ENCODE measurements around the gene CLTB. TPM values are rescaled to one million over a fixed set of nuclear protein-coding genes. Genes with fewer than 3 reads are reported as not detected.

Gene CLTB, protein sequence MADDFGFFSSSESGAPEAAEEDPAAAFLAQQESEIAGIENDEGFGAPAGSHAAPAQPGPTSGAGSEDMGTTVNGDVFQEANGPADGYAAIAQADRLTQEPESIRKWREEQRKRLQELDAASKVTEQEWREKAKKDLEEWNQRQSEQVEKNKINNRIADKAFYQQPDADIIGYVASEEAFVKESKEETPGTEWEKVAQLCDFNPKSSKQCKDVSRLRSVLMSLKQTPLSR
- 40.9 TPM for total RNA-seq

DNA sequence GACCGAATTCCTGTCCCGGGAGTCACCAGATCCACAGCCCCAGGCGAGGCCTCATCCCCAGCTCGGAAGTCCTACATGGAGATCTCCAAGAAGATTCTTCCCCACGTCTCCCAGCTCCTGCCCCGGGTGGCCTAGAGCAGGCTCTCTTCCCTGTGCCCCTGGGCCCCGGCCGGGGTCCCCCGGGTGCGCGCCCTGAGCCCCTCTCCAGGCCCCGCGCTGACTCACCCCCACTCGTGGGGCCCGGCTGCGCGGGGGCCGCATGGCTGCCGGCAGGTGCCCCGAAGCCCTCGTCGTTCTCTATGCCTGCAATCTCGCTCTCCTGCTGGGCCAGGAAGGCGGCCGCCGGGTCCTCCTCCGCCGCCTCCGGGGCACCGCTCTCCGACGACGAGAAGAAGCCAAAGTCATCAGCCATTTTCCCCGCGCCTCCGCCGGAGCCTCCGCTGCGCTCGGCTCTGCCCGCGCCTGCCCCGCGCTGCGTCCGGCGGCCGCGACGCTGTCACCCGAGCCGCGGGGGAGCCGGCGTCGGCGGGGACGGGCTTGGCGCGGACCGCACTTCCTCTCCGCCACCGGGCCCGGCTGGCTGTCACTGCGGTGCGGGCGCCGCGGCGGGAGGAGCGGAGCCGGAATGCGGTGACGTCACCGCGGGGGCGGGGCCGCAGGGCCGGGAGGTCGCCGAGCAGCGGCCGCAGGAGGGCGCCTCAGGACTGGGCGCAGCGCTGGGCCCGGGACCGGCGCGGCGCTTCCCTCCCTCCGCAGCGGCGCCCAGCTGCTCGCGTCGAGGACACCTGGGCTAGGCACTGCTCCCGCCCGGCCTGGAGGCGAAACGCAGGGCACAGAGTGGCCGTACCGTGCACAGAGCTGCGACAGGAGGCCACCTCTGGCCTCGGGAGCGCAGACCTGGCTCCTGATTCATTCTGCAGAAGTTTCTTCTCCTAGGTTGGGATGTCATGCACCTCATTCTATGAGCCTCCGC lies at the start of gene CLTB:
CLTB (minus strand) TSS at position 588 of the 973 bp plus-strand sequence; CDS start at position 412, 176 bp downstream.

DNA sequence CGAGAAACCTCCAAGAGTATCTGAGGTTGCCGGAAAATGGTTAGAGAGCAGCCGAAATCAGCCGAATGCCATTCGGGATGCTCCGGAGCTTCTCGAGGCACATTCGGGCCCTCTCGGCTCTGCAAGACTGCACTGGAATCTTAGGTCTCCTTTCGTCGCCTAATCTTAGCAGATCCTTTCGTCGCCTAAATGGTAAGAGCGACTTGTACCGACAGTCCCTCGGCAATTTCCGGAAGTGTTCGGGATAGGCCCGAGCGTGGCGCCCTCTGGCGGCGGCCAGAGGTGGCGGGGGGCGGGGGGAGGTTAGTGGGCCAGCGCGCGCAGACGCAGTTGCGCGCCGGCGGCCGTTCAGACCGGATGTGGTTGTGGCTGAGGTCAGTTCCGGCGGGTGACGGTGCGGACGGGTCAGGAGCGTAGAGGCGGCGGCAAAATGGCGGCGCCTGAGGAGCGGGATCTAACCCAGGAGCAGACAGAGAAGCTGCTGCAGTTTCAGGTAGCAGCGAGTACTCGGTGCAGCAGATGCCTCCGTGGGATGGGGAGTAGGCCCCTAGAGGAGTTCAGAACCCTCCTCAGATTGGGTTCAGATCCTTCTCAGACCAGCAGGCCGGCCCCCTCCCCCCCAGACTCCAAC lies 31.8 kb upstream of the CLTB start, which contains the start of gene FAF2:
FAF2 (plus strand) TSS at position 408 of the 631 bp plus-strand sequence; CDS start at position 431, 23 bp downstream.

DNA sequence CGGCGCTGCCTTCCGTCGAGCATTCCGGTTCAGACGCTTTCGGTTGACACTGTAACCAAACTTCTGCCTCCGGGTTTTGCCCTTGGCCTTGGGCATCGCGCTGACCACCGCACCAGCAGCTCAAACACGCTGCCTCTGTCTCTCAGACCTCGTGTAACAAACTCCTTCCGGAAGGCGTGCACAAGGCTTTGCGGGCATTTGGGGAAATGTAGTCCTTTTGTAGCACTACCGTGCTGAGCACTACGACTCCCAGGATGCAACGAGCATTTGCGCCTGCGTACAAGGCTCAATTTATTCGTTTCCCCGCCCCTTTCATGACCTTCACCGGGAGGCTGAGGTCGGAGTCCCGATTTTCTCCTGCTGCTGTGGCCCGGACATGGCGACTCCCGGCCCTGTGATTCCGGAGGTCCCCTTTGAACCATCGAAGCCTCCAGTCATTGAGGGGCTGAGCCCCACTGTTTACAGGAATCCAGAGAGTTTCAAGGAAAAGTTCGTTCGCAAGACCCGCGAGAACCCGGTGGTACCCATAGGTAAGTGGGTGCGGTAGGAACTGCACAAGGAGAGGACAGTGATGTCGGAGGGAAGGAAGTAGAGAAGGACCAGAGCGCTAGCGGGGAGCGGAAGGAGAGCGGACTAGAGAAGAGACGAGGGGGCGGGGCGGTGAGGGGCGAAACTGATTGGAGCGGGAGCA lies 27.8 kb downstream of the CLTB start, which contains the start of the genes HIGD2A and NOP16:
HIGD2A (plus strand) TSS at position 308 of the 691 bp plus-strand sequence; CDS start at position 377, 69 bp downstream.
NOP16 (minus strand) TSS at position 155 of the 691 bp plus-strand sequence; CDS start at position 96, 59 bp downstream.

DNA sequence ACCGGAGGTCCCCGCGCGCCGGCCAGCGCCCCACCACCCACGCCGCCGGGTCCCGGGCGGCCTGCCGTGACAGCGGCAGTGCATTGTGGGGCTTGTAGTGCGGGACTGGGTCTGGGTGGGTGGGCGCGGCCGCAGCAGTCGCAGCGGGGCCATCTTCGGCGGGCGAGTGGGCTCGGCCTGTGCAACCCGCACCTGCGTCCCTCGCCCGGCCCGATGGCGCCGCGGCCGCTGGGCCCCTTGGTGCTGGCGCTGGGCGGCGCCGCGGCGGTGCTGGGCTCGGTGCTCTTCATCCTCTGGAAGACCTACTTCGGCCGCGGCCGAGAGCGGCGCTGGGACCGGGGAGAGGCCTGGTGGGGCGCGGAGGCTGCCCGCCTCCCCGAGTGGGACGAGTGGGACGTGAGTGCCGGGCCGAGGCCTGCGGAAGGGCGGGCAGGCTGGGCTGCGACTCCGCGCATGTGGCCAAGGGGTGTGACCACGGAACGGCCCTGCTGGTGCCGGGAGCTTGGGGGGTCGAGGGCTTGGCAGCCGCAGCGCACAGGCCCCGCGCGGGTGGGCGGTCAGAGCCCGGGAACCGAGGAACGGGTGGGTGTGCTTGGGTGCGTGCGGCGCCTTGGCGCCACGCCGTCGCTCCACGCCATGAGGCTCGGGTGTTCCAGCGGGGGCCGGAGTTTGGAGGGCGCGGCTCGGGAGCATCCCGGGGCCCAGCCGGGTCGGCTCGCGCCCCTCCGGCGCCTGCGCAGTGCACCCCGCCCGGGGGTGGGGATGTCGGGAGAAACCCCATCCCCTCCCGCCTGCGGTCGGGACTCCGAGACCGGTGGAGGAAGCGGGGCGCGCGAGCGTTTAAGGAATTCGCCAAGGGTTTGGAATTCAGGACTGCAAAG lies 50.7 kb downstream of the CLTB start, which contains the start of gene ARL10:
ARL10 (plus strand) TSS at position 137 of the 881 bp plus-strand sequence; CDS start at position 214, 77 bp downstream.

DNA sequence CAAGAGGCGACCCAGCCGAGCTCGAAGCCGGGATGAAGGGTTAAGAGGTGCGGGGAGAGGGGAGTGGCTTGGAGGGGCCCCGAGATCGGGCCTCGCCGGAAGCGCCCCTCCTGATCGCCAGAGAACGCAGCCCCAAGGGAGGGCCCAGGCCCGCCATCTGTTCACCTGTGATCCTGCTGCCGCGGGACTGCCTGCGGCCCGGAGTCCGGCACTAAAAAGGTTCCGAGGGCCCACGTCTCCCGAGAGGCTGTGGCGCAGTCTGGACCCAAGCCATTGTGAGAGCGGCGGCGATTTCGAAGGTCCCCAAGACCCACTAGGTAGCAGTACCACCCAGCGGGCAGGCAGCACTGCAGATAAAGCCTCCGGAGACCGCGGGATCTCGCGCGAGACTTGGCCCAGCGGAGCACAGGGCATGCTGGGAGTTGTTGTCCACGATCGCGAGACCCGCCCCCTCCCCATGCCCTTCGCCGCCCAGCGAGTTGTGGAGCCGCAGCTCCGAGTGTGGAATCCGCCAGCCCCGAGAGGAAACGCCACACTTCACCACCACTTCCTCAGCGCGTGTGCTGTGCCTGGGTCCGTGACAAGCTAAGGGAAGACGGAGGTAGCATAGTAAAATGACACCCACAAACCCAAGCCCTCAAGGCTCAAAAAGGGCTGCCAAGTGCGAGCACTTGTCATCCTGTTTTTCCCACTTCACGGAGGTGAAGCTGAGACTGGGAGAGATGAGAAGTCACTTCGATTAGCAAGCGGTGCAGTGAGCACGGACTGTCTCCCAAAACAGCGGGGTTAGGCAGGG lies 54.7 kb downstream of the CLTB start, which contains the start of gene KIAA1191:
KIAA1191 (minus strand) TSS at position 328 of the 796 bp plus-strand sequence. CDS start 2,256 bp downstream, outside the sequence.

Small RNAs within 50 kb of the gene (small RNA-seq; reads per million reads assigned to genes)
- not detected for gene AC010297.1 (ENCODE audit: low replicate concordance)
- 36.2 reads per million, percentile 96 among the genes with 10 or more reads in this experiment for gene MIR1271 (ENCODE audit: low replicate concordance)

Other genes with a start within 250 kb of the CLTB start
- 12.0 TPM for gene SIMC1, start 178.1 kb downstream of the CLTB start, total RNA-seq
- 75.4 TPM for gene KIAA1191, start 54.8 kb downstream of the CLTB start, total RNA-seq
- 11.7 TPM for gene ARL10, start 51.1 kb downstream of the CLTB start, total RNA-seq
- 5.2 TPM for gene NOP16, start 27.9 kb downstream of the CLTB start, total RNA-seq
- gene HIGD2A, start 27.8 kb downstream of the CLTB start, total RNA-seq: 138 TPM
- gene FAF2, start 31.8 kb upstream of the CLTB start, total RNA-seq: 33.2 TPM
- 27.0 TPM for gene RNF44, start 120.9 kb upstream of the CLTB start, total RNA-seq
- 10.1 TPM for gene CDHR2, start 132.8 kb upstream of the CLTB start, total RNA-seq
- 0.93 TPM for gene GPRIN1, start 193.6 kb upstream of the CLTB start, total RNA-seq
- 0.12 TPM for gene SNCB, start 214.0 kb upstream of the CLTB start, total RNA-seq
- not detected for gene EIF4E1B, start 214.1 kb upstream of the CLTB start, total RNA-seq
- 21.5 TPM for gene TSPAN17, start 230.9 kb upstream of the CLTB start, total RNA-seq

Measured in metanephros (tissue), 2 donors.